ENCODE results near the gene ERBB4.

DNA sequence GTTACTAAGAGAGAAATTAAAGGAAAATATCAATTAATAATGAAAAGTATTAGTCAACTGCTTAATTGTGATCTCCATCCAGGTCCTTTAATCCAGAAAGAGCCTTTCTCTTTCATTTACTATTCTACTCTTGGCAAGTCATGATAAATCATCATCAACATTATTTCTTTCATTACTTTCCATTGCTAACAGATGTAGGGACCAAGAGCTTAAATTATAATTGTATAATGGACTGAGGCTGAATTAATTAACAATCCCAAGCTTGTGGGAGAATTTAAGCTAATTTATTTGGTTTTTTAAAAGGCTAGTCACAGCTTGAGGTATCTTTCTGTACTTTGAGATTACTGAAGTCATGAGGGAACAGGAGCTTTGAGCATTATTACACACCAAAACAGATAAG lies 223.9 kb downstream of the ERBB4 start:
- TF ChIP-seq POLR2A (IDR thresholded peaks at IDR 0.05), result no peak
- TF ChIP-seq, protein P1, sequence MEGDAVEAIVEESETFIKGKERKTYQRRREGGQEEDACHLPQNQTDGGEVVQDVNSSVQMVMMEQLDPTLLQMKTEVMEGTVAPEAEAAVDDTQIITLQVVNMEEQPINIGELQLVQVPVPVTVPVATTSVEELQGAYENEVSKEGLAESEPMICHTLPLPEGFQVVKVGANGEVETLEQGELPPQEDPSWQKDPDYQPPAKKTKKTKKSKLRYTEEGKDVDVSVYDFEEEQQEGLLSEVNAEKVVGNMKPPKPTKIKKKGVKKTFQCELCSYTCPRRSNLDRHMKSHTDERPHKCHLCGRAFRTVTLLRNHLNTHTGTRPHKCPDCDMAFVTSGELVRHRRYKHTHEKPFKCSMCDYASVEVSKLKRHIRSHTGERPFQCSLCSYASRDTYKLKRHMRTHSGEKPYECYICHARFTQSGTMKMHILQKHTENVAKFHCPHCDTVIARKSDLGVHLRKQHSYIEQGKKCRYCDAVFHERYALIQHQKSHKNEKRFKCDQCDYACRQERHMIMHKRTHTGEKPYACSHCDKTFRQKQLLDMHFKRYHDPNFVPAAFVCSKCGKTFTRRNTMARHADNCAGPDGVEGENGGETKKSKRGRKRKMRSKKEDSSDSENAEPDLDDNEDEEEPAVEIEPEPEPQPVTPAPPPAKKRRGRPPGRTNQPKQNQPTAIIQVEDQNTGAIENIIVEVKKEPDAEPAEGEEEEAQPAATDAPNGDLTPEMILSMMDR (IDR thresholded peaks at IDR 0.05), result no peak
- TF ChIP-seq POLR2AphosphoS5 (IDR thresholded peaks at IDR 0.05), result no peak
